RWPE1 (cell line): ENCODE data around the gene MYMX.

Experiments
- CTCF ChIA-PET: fragments of 350-600 bp; sonication (Branson Sonifier 250); formaldehyde crosslinking; extraction: SDS; loops from one replicate; lab custom pipeline; 2021; lab: Yijun Ruan, JAX
- POLR2A ChIA-PET: fragments of 400-600 bp; formaldehyde crosslinking; extraction: SDS; loops from one replicate; lab custom pipeline; 2020; ENCODE audit warnings: antibody characterized with exemption; ENCODE audit not compliant: low non-redundant PET; lab: Yijun Ruan, JAX
- DNase-seq: peaks from one replicate; pipeline ENCODE4 v3.0.0; 2012; ENCODE audit warnings: low spot score
- H3K27ac ChIP-seq: fragments of 450-650 bp; 2 replicates; pipeline ENCODE4 v1.5.1; 2017
- TF ChIP-seq, protein P1 (sequence below): fragments of 450-650 bp; conservative IDR thresholded peaks from 2 replicates; pipeline ENCODE4 v1.5.1; 2017; ENCODE audit warnings: low read depth, mild to moderate bottlenecking

Gene MYMX

DNA sequence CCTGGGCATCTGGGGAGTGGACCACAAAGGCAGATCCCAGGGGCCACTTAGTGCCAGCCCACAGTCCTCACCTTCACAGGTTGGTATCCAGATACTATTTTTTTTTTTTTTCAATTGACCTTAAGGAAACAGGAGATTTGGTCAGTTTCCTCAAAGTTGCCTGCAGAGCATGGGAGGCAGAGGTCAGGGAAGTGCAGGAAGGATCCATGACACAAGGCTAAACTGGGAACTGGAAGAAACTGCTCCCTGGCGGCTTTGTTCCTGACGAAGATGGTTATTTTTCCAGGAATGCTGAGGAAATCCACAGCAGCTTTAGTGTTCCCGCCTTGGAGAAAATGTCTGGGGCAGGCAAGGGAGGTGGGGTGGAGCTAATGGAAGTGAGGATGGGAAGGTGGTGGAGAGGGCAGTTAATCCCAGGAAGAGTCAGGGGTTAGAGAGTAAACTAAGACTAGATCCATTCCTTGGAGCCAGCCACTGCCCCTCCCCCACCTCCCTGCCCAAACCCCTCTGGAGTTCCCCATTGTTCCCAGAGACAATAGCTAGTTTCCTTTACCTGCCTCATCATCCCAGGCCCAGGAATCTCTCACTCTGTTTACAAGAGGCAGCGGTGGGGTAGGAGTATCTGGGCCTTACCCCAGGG is 14.3 kb upstream of the MYMX start:
- TF ChIP-seq, protein P1, sequence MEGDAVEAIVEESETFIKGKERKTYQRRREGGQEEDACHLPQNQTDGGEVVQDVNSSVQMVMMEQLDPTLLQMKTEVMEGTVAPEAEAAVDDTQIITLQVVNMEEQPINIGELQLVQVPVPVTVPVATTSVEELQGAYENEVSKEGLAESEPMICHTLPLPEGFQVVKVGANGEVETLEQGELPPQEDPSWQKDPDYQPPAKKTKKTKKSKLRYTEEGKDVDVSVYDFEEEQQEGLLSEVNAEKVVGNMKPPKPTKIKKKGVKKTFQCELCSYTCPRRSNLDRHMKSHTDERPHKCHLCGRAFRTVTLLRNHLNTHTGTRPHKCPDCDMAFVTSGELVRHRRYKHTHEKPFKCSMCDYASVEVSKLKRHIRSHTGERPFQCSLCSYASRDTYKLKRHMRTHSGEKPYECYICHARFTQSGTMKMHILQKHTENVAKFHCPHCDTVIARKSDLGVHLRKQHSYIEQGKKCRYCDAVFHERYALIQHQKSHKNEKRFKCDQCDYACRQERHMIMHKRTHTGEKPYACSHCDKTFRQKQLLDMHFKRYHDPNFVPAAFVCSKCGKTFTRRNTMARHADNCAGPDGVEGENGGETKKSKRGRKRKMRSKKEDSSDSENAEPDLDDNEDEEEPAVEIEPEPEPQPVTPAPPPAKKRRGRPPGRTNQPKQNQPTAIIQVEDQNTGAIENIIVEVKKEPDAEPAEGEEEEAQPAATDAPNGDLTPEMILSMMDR: no peak
- no peak for DNase-seq
- peak overlapping the region; percentile 92 for H3K27ac ChIP-seq
- ChIA-PET CTCF (interaction anchor here (0.6 to 1.1 kb wide), 2 partner anchors 36 to 1292 kb away, joined by 3 read pairs; no protein-coding TSS in a partner anchor), POLR2A (no interaction called here)

DNA sequence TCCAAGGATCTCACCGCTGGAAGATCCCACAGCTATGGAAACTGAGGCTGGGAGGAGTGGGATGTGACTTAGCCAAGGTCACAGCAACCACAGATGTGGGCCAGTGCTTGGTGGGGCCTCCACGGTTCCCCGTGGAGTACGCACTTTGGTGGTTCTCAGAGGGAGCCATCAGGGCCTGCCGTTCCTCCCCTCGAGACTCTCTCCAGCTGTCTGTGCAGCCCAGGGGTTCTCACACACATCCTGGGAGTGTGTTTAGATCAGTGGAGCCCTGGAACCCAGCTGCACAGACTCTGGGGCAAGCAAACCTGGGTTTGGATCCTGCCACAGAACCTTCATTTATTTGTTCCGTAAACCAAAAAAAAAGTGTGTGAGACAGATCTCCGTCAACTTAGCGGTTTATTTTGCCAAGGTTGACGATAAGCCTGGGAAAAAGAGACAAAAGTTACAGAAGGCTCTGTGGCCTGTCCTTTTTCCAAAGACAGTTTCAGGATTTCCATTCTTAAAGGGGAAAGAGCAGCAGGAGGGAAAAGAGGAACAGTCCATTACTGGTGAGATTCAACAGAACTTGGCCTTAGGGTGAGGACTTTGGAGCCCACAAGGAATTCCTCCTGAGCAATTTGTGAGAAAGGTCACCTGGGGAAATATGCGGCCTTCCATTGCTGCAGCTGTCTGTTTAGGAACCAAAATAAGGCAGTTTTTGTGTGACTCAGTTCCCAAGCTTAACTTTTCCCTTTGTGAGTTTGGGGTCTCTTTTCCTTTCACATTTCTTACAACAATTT is 13.6 kb upstream of the MYMX start:
- no peak for DNase-seq
- POLR2A ChIA-PET: no interaction called here
- TF ChIP-seq, protein P1: no peak
- CTCF ChIA-PET: no interaction called here
- H3K27ac ChIP-seq: peak overlapping the region; percentile 92

DNA sequence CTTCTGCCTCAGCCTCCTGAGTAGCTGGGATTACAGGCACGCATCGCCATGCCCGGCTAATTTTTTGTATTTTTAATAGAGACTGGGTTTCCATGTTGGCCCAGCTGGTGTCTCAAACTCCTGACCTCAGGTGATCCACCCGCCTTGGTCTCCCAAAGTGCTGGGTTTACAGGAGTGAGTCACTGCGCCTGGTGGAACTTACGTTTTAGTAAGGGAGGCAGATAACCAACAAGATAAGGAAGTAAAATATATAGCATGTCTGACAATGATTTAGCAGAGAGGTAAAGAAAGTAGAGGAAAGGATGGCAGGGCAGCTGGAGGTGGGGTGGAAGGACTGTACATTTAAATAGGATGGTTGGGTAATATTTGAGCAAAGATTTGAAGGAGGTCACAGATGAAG is 12.8 kb upstream of the MYMX start:
- ChIA-PET CTCF (interaction anchor here (0.9 kb wide), 1 partner anchor 18 kb away, joined by 3 read pairs; no protein-coding TSS in a partner anchor), POLR2A (no interaction called here)
- no peak overlapping the region for H3K27ac ChIP-seq
- TF ChIP-seq, protein P1: no peak
- DNase-seq: no peak

DNA sequence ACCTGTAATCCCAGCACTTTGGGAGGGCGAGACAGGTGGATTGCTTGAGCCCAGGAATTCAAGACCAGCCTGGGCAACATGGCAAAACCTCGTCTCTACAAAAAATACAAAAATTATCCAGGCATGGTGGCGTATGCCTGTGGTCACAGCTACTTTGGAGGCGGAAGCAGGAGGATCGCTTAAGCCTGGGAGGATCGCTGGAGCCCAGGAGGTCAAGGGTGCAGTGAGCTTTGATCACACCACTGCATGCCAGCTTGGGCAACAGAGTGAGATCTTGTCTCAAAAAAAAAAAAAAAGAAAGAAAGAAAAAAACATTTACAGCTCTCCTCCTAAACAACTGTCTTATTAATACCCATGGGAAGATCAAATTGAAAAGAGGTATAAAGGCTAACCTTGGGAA is 8.8 kb upstream of the MYMX start:
- no peak overlapping the region for H3K27ac ChIP-seq
- no peak for DNase-seq
- TF ChIP-seq, protein P1: no peak
- ChIA-PET CTCF (interaction anchor here (0.7 kb wide), 1 partner anchor 30 kb away, joined by 7 read pairs; no protein-coding TSS in a partner anchor), POLR2A (no interaction called here)

DNA sequence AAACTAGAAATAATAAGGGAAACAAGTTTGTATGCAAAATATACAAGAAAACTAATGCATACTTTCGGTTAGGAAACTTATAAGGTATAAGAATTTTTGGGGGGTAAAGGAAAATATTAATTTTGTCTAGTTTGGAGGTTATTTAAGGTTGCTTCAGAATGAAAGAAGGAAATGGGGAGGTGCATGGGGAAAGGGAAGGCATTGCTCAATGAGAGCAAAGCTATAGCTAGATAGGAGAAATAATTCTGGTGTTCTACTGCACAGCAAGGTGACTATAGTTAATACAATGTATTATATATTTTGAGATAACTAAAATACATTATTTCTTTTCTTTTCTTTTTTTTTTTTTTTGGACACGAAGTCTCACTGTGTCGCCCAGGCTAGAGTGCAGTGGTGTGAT is 5.4 kb upstream of the MYMX start:
- DNase-seq: no peak
- ChIA-PET CTCF (no interaction called here), POLR2A (no interaction called here)
- H3K27ac ChIP-seq: no peak overlapping the region
- TF ChIP-seq, protein P1: no peak

DNA sequence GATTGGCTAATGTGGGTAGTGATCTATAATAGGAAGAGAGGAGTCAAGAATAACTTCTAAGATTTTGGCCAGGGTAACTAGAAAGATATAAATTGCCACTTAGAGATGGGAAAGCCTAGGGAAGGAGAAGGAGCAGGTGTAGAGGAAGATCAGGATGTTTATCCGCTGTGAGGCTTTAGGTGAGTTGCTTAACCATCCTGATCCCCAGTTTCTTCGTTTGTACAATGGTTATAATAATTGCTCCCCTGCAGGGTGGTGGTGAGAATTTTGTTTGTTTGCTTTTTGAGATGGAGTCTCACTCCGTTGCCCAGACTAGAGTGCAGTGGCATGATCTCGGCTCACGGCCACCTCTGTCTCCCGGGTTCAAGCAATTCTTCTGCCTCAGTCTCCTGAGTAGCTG is 2.4 kb upstream of the MYMX start:
- no peak overlapping the region for H3K27ac ChIP-seq
- ChIA-PET CTCF (no interaction called here), POLR2A (no interaction called here)
- TF ChIP-seq, protein P1: no peak
- DNase-seq: no peak
